NCI-H460 (cell line): ENCODE measurements around the gene C1orf105. TPM values are rescaled to one million over a fixed set of nuclear protein-coding genes. Genes with fewer than 3 reads are reported as not detected.
"Not testable (repeated sequence)": the region's sequence is repeated elsewhere in the genome, so short reads cannot be mapped to it uniquely, and the experiment has no call there.

Source experiments
- DNase-seq: peaks from one replicate; pipeline ENCODE4 v3.0.0-alpha.2; 2016; ENCODE audit warnings: low read depth; ENCODE audit errors: extremely low read depth
- total RNA-seq: library from RNA; depleted of rRNA; stranded (reverse); fragments of >200 nt; shearing (Covaris generic); gene quantifications from 2 replicates; pipeline ENCODE4 v1.2.3, GENCODE V29; 2014

The C1orf105 gene
- total RNA-seq, 1 experiment from 2014 or later: not detected

GRCh38 chr1:172421974-172422604, 1.6 kb downstream of the C1orf105 start:
- no peak for DNase-seq

GRCh38 chr1:172423336-172423735, 2.9 kb downstream of the C1orf105 start:
- DNase-seq: no peak

- DNase-seq: no peak
These were observed 4.9 kb downstream of the C1orf105 start for GRCh38 chr1:172425339-172425738.

GRCh38 chr1:172427191-172427590, 6.7 kb downstream of the C1orf105 start:
- no peak for DNase-seq

- DNase-seq: peak; percentile 78
These were observed 9.0 kb downstream of the C1orf105 start for GRCh38 chr1:172429331-172430127.

- DNase-seq: no peak
These were observed 9.6 kb downstream of the C1orf105 start for GRCh38 chr1:172430128-172430454.

- no peak for DNase-seq
These were observed 10.7 kb downstream of the C1orf105 start for GRCh38 chr1:172431204-172431603.

GRCh38 chr1:172431721-172432192, 11.3 kb downstream of the C1orf105 start:
- no peak for DNase-seq

GRCh38 chr1:172437183-172437582, 16.7 kb downstream of the C1orf105 start:
- not testable (repeated sequence) for DNase-seq

GRCh38 chr1:172442404-172442803, 21.9 kb downstream of the C1orf105 start:
- DNase-seq: no peak

- no peak for DNase-seq
These were observed 22.5 kb downstream of the C1orf105 start for GRCh38 chr1:172442843-172443565.

GRCh38 chr1:172443666-172444453, 23.4 kb downstream of the C1orf105 start, which contains the start of gene PIGC:
Gene PIGC, minus strand, starts transcription at chr1:172444069. Its CDS starts 1,447 bp downstream, at chr1:172442622.
- DNase-seq: peak; percentile 91

GRCh38 chr1:172446547-172446946, 26.1 kb downstream of the C1orf105 start:
- DNase-seq: no peak

- DNase-seq: no peak
These were observed 27.2 kb downstream of the C1orf105 start for GRCh38 chr1:172447641-172448040.

- peak; percentile 81 for DNase-seq
These were observed 28.6 kb downstream of the C1orf105 start for GRCh38 chr1:172448995-172449584.

GRCh38 chr1:172449585-172450523, 29.4 kb downstream of the C1orf105 start:
- DNase-seq: peak; percentile 91

GRCh38 chr1:172450524-172450885, 30.0 kb downstream of the C1orf105 start:
- DNase-seq: no peak

GRCh38 chr1:172451002-172451443, 30.5 kb downstream of the C1orf105 start:
- peak; percentile 64 for DNase-seq

GRCh38 chr1:172452536-172453152, 32.2 kb downstream of the C1orf105 start:
- DNase-seq: no peak
